Naive thymus-derived CD4-positive, alpha-beta T cell (primary cell): ENCODE data around the gene TTK. TPM values are rescaled to one million over a fixed set of nuclear protein-coding genes. Genes with fewer than 3 reads are reported as not detected.
A peak's percentile ranks its signal among the peaks of the same experiment; 100 is the strongest.

ENCODE experiments used
- ATAC-seq: fragments of 150-1000 bp; cut with Tn5 transposase; 2 replicates; pipeline ENCODE4 v1.10.0; 2021; ENCODE audit warnings: mild to moderate bottlenecking, moderate library complexity
- CTCF ChIA-PET: fragments of 350-600 bp; sonication (Branson Sonifier 250); formaldehyde crosslinking; loops from one replicate; lab custom pipeline; 2021; ENCODE audit warnings: antibody characterized with exemption; lab: Charles Lee
- POLR2A ChIA-PET: fragments of 350-600 bp; sonication (Branson Sonifier 250); formaldehyde crosslinking; loops from one replicate; lab custom pipeline; 2021; ENCODE audit warnings: antibody characterized with exemption, inconsistent platforms; lab: Charles Lee
- DNase-seq, 9 donors: peaks; one replicate each; pipeline versions ENCODE4 v3.0.0 to v3.0.0-alpha.2; 2020 to 2022; ENCODE audit warnings: mixed read lengths in 1 of 9
- H3K27ac ChIP-seq: one replicate; pipeline ENCODE4 v1.7.0; 2013; ENCODE audit warnings: mild to moderate bottlenecking, low read depth, low read length, moderate library complexity
- H3K27me3 ChIP-seq, 2 donors: one replicate each; pipeline ENCODE4 v1.7.0; 2013; ENCODE audit warnings: low read length in 2 of 2, mild to moderate bottlenecking in 2 of 2, moderate library complexity in 2 of 2; ENCODE audit not compliant: control insufficient read depth in 2 of 2, insufficient read depth in 2 of 2
- H3K36me3 ChIP-seq, 3 experiments: 1 replicate in 2 of 3; 2 replicates in 1 of 3; pipeline ENCODE4 v1.7.0; 2013; ENCODE audit warnings: low read length in 3 of 3, mild to moderate bottlenecking in 3 of 3, moderate library complexity in 1 of 3; ENCODE audit not compliant: insufficient read depth in 3 of 3, control insufficient read depth in 2 of 3
- H3K4me1 ChIP-seq, 2 donors: one replicate each; pipeline ENCODE4 v1.7.0; 2013; ENCODE audit warnings: low read length in 2 of 2, mild to moderate bottlenecking in 2 of 2, moderate library complexity in 1 of 2; ENCODE audit not compliant: control insufficient read depth in 2 of 2, insufficient read depth in 2 of 2
- H3K4me3 ChIP-seq: 2 replicates; pipeline ENCODE4 v1.7.0; 2013; ENCODE audit warnings: mild to moderate bottlenecking, low read length
- H3K9me3 ChIP-seq, 3 experiments: 1 replicate in 2 of 3; 2 replicates in 1 of 3; pipeline ENCODE4 v1.7.0; 2013; ENCODE audit warnings: low read length in 3 of 3; ENCODE audit not compliant: control insufficient read depth in 2 of 3
- H3K27ac Mint-ChIP-seq, 9 donors: one replicate each; pipeline ENCODE4 v1.8.0; 2020 to 2022; ENCODE audit warnings: mixed read lengths in 9 of 9, mild to moderate bottlenecking in 8 of 9, moderate library complexity in 5 of 9, inconsistent platforms in 2 of 9
- H3K27me3 Mint-ChIP-seq, 5 donors: one replicate each; pipeline ENCODE4 v1.8.0; 2021 to 2022; ENCODE audit warnings: mixed read lengths in 5 of 5, mild to moderate bottlenecking in 1 of 5
- H3K36me3 Mint-ChIP-seq, 5 donors: one replicate each; pipeline ENCODE4 v1.8.0; 2020 to 2022; ENCODE audit warnings: mixed read lengths in 5 of 5, mild to moderate bottlenecking in 3 of 5, inconsistent platforms in 1 of 5
- H3K4me1 Mint-ChIP-seq, 7 donors: one replicate each; pipeline ENCODE4 v1.8.0; 2020 to 2022; ENCODE audit warnings: mixed read lengths in 7 of 7, mild to moderate bottlenecking in 3 of 7, inconsistent platforms in 1 of 7
- H3K4me3 Mint-ChIP-seq, 10 donors: one replicate each; pipeline ENCODE4 v1.8.0; 2020 to 2022; ENCODE audit warnings: mild to moderate bottlenecking in 10 of 10, mixed read lengths in 10 of 10, moderate library complexity in 6 of 10, inconsistent platforms in 2 of 10
- H3K9me3 Mint-ChIP-seq, 11 donors: one replicate each; pipeline ENCODE4 v1.8.0; 2020 to 2022; ENCODE audit warnings: mixed read lengths in 11 of 11, mild to moderate bottlenecking in 4 of 11, inconsistent platforms in 1 of 11, moderate library complexity in 1 of 11
- intact Hi-C, 2 donors: fragments of 100-400 bp; cut with micrococcal nuclease; formaldehyde crosslinking; loops; one replicate each; pipeline ENCODE4 v1.15.1; 2023
- polyA plus RNA-seq, 2 donors: library from polyadenylated mRNA; unstranded; fragments of 300-500 nt; fragmentation: Illumina TruSeq; gene quantifications; one replicate each; pipeline ENCODE4 v1.2.3, GENCODE V29; 2021
- total RNA-seq, 6 experiments: library from RNA in 5 of 6; stranded (reverse) in 5 of 6; gene quantifications; 1 replicate in 5 of 6; 2 replicates in 1 of 6; pipeline ENCODE4 v1.2.3 and lab custom pipeline; 2021 to 2026

TTK gene
- total and polyA plus RNA-seq, 7 experiments from 2014 or later: 0.13 to 22.4 (median 0.81) TPM; not detected in 1

DNA sequence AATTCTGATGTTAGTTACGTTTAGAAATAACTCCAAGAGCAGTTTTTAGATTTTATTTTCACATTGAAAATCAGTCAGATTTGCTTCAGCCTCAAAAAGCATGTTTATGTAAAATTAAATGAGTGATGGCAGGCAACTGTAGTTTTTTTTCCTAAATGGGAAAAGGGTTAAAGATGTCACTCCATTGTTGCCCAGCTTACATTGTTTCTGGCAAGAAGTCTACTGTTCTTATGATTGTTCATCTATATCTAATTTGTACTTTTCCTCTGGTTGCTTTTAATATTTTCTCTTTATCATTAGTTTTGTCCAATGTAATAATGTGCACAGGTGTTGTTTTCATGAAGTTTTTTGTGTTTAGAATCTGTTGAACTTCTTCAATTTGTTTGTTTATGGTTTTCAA lies 6.7 kb upstream of the TTK start:
- no peak overlapping the region for H3K4me3 Mint-ChIP-seq
- ChIA-PET CTCF (no interaction called here), POLR2A (no interaction called here)
- Histone ChIP-seq H3K27me3 (no peaks in the 10 kb centered on the region), H3K36me3 (no peaks in the 10 kb centered on the region), H3K4me1 (peaks cover 0 to under 1% of the 10 kb centered on the region in 2 donors), H3K9me3 (no peaks in the 10 kb centered on the region), H3K27ac (no peak overlapping the region), H3K4me3 (no peak overlapping the region)
- ATAC-seq (no peak), DNase-seq (no peak)
- no peaks in the 10 kb centered on the region for H3K36me3 Mint-ChIP-seq
- H3K4me1 Mint-ChIP-seq: peaks cover 0 to 1% (median 0%) of the 10 kb centered on the region in 7 donors
- H3K27ac Mint-ChIP-seq: no peak overlapping the region
- peaks cover 0 to 25% (median 0%) of the 10 kb centered on the region in 5 donors for H3K27me3 Mint-ChIP-seq
- H3K9me3 Mint-ChIP-seq: peaks cover 0 to 2% (median 0%) of the 10 kb centered on the region in 11 donors
- intact Hi-C loops: no loop called here

DNA sequence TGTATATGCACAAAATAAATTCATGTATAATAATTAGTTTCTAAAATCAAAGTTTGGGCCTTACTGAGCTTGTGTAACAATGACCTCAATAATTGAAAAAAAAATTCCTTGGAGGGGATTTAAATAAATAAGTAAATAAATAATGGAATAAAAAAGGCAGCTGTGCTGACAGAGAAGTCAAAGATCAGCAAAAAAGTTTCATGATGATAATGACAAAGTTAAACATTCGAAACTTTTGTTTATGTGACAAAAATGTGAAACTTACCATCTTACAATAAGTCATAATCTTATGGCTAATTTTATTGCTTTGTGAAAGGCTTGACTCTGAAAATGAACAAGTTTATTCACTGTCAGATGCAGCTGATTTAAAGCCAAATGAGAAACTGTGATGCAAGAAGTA lies 3.1 kb upstream of the TTK start:
- peaks cover 0 to 2% (median 0%) of the 10 kb centered on the region in 11 donors for H3K9me3 Mint-ChIP-seq
- Histone ChIP-seq H3K9me3 (no peaks in the 10 kb centered on the region), H3K4me3 (no peak overlapping the region), H3K27ac (no peak overlapping the region), H3K4me1 (peaks cover 9 to 10% of the 10 kb centered on the region in 2 donors), H3K27me3 (no peaks in the 10 kb centered on the region), H3K36me3 (no peaks in the 10 kb centered on the region)
- CTCF ChIA-PET: interaction anchor here (1.1 to 1.3 kb wide), 2 partner anchors 52 to 132 kb away, joined by 3 read pairs; no protein-coding TSS in a partner anchor
- POLR2A ChIA-PET: interaction anchor here (0.7 to 1.0 kb wide), 2 partner anchors 103 to 105 kb away, joined by 3 to 4 read pairs; partner anchors contain the start of gene BCKDHB
- intact Hi-C loops: loop anchor here (5.0 kb wide), 2 partner anchors 134 to 161 kb away; no protein-coding TSS in a partner anchor
- H3K27me3 Mint-ChIP-seq: peaks cover 0 to 21% (median 0%) of the 10 kb centered on the region in 5 donors
- ATAC-seq (no peak), DNase-seq (no peak)
- H3K36me3 Mint-ChIP-seq: peaks cover 0 to 1% (median 0%) of the 10 kb centered on the region in 5 donors
- peaks cover 2 to 31% (median 19%) of the 10 kb centered on the region in 7 donors for H3K4me1 Mint-ChIP-seq
- no peak overlapping the region for H3K4me3 Mint-ChIP-seq
- no peak overlapping the region for H3K27ac Mint-ChIP-seq

GRCh38 chr6:80003826-80004172 lies 650 bp upstream of the TTK start:
- peak in 3 of 9 donors; percentile 9 to 54 (median 35) for DNase-seq
- no peaks in the 10 kb centered on the region for H3K27me3 ChIP-seq
- no peaks in the 10 kb centered on the region for H3K36me3 ChIP-seq
- Mint-ChIP-seq H3K4me3 (peak overlapping the region; percentile 80 to 97 (median 90)), H3K36me3 (peaks cover 0 to 10% (median 0%) of the 10 kb centered on the region in 5 donors), H3K27ac (peak overlapping the region; percentile 65 to 97 (median 94)), H3K9me3 (no peaks in the 10 kb centered on the region), H3K4me1 (peaks cover 2 to 38% (median 19%) of the 10 kb centered on the region in 7 donors), H3K27me3 (peaks cover 0 to 7% (median 0%) of the 10 kb centered on the region in 5 donors)
- ATAC-seq: peak; percentile 24
- POLR2A ChIA-PET: interaction anchor here (0.6 to 1.2 kb wide), 4 partner anchors 57 to 1749 kb away, joined by 3 to 7 read pairs (median 6); partner anchors contain the start of genes BCKDHB and TENT5A
- CTCF ChIA-PET: interaction anchor here (0.6 to 1.7 kb wide), 2 partner anchors 55 to 1749 kb away, joined by 3 to 11 read pairs; partner anchors contain the start of gene TENT5A
- no peaks in the 10 kb centered on the region for H3K9me3 ChIP-seq
- peak overlapping the region; percentile 94 for H3K4me3 ChIP-seq
- intact Hi-C loops: loop anchor here (1.0 to 5.0 kb wide), 15 partner anchors 11 to 1749 kb away; partner anchors contain the start of genes BCKDHB (in 2 of the 2), LCA5 (in 2 of the 2), TENT5A (in 2 of the 2) and ELOVL4 (in 1 of the 2)
- H3K4me1 ChIP-seq: peaks cover 9 to 10% of the 10 kb centered on the region in 2 donors
- peak overlapping the region; percentile 80 for H3K27ac ChIP-seq

DNA sequence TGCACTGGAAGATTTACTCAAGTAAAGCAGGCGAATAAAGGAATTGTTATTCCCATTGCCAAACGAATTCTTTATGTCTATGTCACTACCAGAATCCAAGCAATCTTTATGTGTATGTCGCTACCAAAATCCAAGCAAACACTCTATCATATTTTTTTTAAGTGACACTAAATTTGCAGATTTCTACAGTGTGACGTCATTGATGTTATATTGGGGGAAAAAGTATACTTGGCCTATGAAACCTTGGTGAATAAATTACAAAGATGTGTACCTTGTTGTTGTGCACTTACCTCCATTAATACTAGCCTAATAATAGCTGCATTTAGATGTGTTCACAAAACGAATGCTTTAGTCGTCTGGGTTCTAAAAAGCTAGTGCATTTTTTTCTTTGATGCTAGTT lies 957 bp downstream of the TTK start:
- CTCF ChIA-PET: interaction anchor here (0.6 kb wide), 1 partner anchor 81 kb away, joined by 3 read pairs; no protein-coding TSS in a partner anchor
- intact Hi-C loops: loop anchor here (2.0 kb wide), 3 partner anchors 227 to 927 kb away; partner anchors contain the start of gene PHIP (in 1 of the 2)
- H3K27ac Mint-ChIP-seq: peak overlapping the region in 2 of 9 donors; percentile 95 to 96
- Histone ChIP-seq H3K27me3 (no peaks in the 10 kb centered on the region), H3K4me3 (no peak overlapping the region), H3K9me3 (no peaks in the 10 kb centered on the region), H3K36me3 (no peaks in the 10 kb centered on the region), H3K27ac (no peak overlapping the region), H3K4me1 (peaks cover 9 to 10% of the 10 kb centered on the region in 2 donors)
- DNase-seq (no peak), ATAC-seq (no peak)
- H3K4me1 Mint-ChIP-seq: peaks cover 2 to 44% (median 19%) of the 10 kb centered on the region in 7 donors
- H3K9me3 Mint-ChIP-seq: no peaks in the 10 kb centered on the region
- peaks cover 0 to 14% (median 0%) of the 10 kb centered on the region in 5 donors for H3K36me3 Mint-ChIP-seq
- peaks cover 0 to 5% (median 0%) of the 10 kb centered on the region in 5 donors for H3K27me3 Mint-ChIP-seq
- POLR2A ChIA-PET: interaction anchor here (0.9 kb wide), 1 partner anchor 102 kb away, joined by 3 read pairs; no protein-coding TSS in a partner anchor
- H3K4me3 Mint-ChIP-seq: peak overlapping the region; percentile 37 to 97 (median 89)

DNA sequence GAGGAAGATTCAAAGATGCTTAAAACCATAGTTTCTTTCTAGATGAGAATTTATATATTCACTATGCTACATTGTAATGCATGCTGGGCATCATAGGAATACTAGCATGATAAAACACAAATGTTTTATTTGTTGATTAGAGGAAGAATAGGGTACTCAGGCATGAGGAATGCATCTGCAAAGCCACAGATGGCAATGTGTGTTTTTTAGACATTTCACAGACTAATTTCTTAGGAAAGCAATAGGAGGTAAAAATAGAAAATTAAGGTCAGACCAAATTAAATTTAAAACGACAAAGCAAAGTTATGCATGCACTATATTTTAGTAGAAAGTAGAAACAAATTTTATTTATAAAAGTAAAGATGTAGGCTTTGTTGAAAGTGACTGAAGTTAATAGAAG lies 2.1 kb downstream of the TTK start:
- no peaks in the 10 kb centered on the region for H3K36me3 ChIP-seq
- no peaks in the 10 kb centered on the region for H3K9me3 ChIP-seq
- Mint-ChIP-seq H3K27me3 (no peaks in the 10 kb centered on the region), H3K27ac (no peak overlapping the region), H3K4me1 (peaks cover 2 to 44% (median 19%) of the 10 kb centered on the region in 7 donors), H3K36me3 (peaks cover 0 to 16% (median 0%) of the 10 kb centered on the region in 5 donors), H3K9me3 (no peaks in the 10 kb centered on the region), H3K4me3 (no peak overlapping the region)
- no peak for DNase-seq
- H3K27ac ChIP-seq: no peak overlapping the region
- intact Hi-C loops: no loop called here
- peaks cover 9 to 10% of the 10 kb centered on the region in 2 donors for H3K4me1 ChIP-seq
- CTCF ChIA-PET: no interaction called here
- no peak for ATAC-seq
- H3K4me3 ChIP-seq: no peak overlapping the region
- no peaks in the 10 kb centered on the region for H3K27me3 ChIP-seq
- POLR2A ChIA-PET: no interaction called here

GRCh38 chr6:80009531-80009930 lies 5.1 kb downstream of the TTK start:
- Mint-ChIP-seq H3K27ac (no peak overlapping the region), H3K27me3 (no peaks in the 10 kb centered on the region), H3K9me3 (no peaks in the 10 kb centered on the region), H3K4me3 (no peak overlapping the region), H3K36me3 (peaks cover 0 to 25% (median 0%) of the 10 kb centered on the region in 5 donors), H3K4me1 (peaks cover 0 to 34% (median 6%) of the 10 kb centered on the region in 7 donors)
- Histone ChIP-seq H3K4me3 (no peak overlapping the region), H3K27ac (no peak overlapping the region), H3K9me3 (no peaks in the 10 kb centered on the region), H3K27me3 (no peaks in the 10 kb centered on the region), H3K4me1 (peaks cover 0 to 4% of the 10 kb centered on the region in 2 donors), H3K36me3 (no peaks in the 10 kb centered on the region)
- no peak for DNase-seq
- intact Hi-C loops: no loop called here
- ChIA-PET CTCF (no interaction called here), POLR2A (interaction anchor here (0.6 kb wide), 1 partner anchor 65 kb away, joined by 3 read pairs; no protein-coding TSS in a partner anchor)
- ATAC-seq: no peak
